Measurements from ENCODE around the gene KXD1. TPM values are rescaled to one million over a fixed set of nuclear protein-coding genes. Genes with fewer than 3 reads are reported as not detected.

The KXD1 gene
- total RNA-seq, 4 donors from 2014 or later, result 82.0 to 226 (median 142) TPM

- H3K9me3 ChIP-seq, result no peaks in the 10 kb centered on the region
- no peak overlapping the region for H3K27ac ChIP-seq
- H3K27me3 ChIP-seq, result peaks cover 0 to 33% of the 10 kb centered on the region in 2 donors
- DNase-seq, result no peak
- H3K4me1 ChIP-seq, result peaks cover 0 to 22% (median 5%) of the 10 kb centered on the region in 4 donors
- H3K36me3 ChIP-seq, result no peaks in the 10 kb centered on the region
- H3K4me3 ChIP-seq, result no peak overlapping the region
- TF ChIP-seq POLR2A (IDR thresholded peaks at IDR 0.05) (no peak), CTCF (IDR thresholded peaks at IDR 0.05) (no peak)
Observed at GRCh38 chr19:18601875-18602274, 44.2 kb downstream of the KXD1 start.

GRCh38 chr19:18603255-18603957 lies 45.7 kb downstream of the KXD1 start:
- Histone ChIP-seq H3K9me3 (no peaks in the 10 kb centered on the region), H3K36me3 (no peaks in the 10 kb centered on the region), H3K27me3 (peaks cover 0 to 46% of the 10 kb centered on the region in 2 donors), H3K4me1 (peaks cover 0 to 35% (median 5%) of the 10 kb centered on the region in 4 donors), H3K4me3 (no peak overlapping the region), H3K27ac (no peak overlapping the region)
- TF ChIP-seq POLR2A (IDR thresholded peaks at IDR 0.05), result no peak
- TF ChIP-seq CTCF (IDR thresholded peaks at IDR 0.05), result peak in 3 of 6 experiments; percentile 17 to 25 (median 18)
- DNase-seq, result no peak

- Histone ChIP-seq H3K27me3 (peaks cover 0 to 46% of the 10 kb centered on the region in 2 donors), H3K4me1 (peaks cover 0 to 35% (median 5%) of the 10 kb centered on the region in 4 donors), H3K9me3 (no peaks in the 10 kb centered on the region), H3K27ac (no peak overlapping the region), H3K36me3 (no peaks in the 10 kb centered on the region), H3K4me3 (no peak overlapping the region)
- DNase-seq, result no peak
- no peak for TF ChIP-seq POLR2A (IDR thresholded peaks at IDR 0.05)
Observed at GRCh38 chr19:18603958-18604819, 46.5 kb downstream of the KXD1 start.

DNA sequence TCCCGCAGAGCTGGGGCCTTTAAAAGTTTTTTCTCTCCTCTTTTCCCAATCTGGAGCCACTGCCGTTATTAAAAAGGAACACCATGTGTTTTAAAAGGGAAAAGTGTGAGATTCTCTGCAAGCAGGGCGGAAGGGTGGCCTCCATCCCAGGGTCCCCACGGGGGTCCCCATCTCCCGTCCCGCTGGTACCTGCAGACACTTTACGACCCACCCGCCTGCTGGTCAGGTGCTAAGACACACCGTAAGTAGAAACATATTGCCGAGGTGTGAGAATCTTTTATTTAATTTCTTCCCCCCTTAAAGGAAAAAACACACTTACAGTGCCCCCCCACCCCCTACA lies 47.1 kb downstream of the KXD1 start:
- Histone ChIP-seq H3K4me1 (peaks cover 0 to 35% (median 5%) of the 10 kb centered on the region in 4 donors), H3K9me3 (no peaks in the 10 kb centered on the region), H3K4me3 (no peak overlapping the region), H3K27ac (no peak overlapping the region), H3K27me3 (peaks cover 0 to 52% of the 10 kb centered on the region in 2 donors), H3K36me3 (no peaks in the 10 kb centered on the region)
- DNase-seq, result no peak
- no peak for TF ChIP-seq CTCF (IDR thresholded peaks at IDR 0.05)
- TF ChIP-seq POLR2A (IDR thresholded peaks at IDR 0.05), result no peak

DNA sequence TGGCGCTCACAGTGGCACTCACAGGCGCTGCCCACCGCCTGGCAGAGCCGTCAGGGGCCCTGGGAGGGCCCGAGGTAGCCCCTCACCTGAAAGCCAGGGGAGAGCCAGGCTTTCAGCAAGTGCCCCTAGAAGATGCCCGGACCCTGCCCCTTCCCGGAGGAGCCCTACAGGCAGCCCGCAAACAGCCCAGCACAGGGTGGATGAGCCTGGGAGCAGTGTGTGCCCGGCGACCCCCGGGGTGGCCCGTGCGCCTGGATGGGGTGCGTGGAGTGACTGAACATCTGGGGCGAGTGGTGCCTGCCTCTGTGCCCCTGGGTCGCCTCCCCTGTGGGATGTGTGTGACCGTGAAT lies 47.5 kb downstream of the KXD1 start:
- peaks cover 0 to 55% of the 10 kb centered on the region in 2 donors for H3K27me3 ChIP-seq
- H3K36me3 ChIP-seq, result no peaks in the 10 kb centered on the region
- TF ChIP-seq POLR2A (IDR thresholded peaks at IDR 0.05) (no peak), CTCF (IDR thresholded peaks at IDR 0.05) (no peak)
- no peak overlapping the region for H3K4me3 ChIP-seq
- H3K4me1 ChIP-seq, result peaks cover 0 to 35% (median 5%) of the 10 kb centered on the region in 4 donors
- no peaks in the 10 kb centered on the region for H3K9me3 ChIP-seq
- H3K27ac ChIP-seq, result no peak overlapping the region
- no peak for DNase-seq

All from Peyer's patch (tissue), 4 donors.